ENCODE data around the gene STK4. TPM values are rescaled to one million over a fixed set of nuclear protein-coding genes. Genes with fewer than 3 reads are reported as not detected.

STK4 gene
- total RNA-seq, 4 donors from 2014 or later: 25.4 to 63.9 (median 33.5) TPM

DNA sequence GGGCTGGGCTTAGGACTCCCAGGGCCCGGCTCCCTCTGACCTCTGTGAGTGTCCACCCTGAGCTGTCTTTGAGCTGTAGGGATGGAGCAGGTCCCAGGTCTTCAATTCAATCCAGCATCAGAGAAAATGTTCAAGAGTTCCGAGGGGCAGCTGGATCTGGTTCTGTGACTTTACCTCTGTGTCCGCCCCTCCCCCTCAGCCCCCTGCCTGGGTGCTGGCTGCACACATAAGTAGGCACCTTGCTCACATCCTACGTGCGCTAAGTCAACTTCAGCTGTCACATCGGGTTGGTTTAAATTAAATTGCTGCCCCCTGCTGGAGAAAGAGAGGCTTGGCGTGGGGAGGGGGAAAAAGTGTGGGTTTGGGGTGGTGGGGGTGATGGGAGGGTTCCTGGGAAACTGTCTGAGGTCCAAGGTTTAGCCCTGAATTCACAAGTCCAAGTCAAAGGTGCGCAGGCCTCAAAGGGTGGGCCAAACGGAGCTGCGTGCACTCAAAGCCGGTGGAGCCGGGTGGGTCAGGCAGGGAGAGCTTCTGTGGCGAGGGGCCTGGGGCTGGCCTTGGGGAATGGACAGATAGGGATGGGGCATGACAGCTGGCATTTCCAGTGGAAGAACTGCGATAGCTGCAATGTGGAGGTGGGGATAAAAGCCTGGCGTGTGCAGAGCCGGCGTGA is 145.6 kb downstream of the STK4 start:
- WGBS: 46% methylated on average over 16 of the region's 17 CpGs
- no peak for DNase-seq (ENCODE audit: low spot score in 2 of 2)

DNA sequence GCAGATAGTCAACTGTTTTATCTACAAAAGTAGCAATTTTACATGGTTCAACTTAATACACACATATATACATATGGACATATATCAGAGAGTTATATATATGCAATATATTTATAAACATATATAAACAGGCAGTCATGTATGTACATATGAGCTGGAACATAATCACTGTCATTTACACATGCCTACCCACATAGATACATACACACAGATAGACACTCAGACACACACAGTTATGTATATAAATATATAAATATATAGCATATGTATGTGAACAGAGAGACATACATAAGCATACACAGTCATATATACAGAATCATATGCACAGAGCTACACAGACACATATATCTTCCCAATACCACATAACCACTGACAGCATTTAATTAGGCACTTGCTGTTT is 146.4 kb downstream of the STK4 start:
- Histone ChIP-seq H3K27ac (no peak overlapping the region), H3K4me1 (peaks cover 16% of the 10 kb centered on the region), H3K4me3 (no peak overlapping the region), H3K9me3 (no peaks in the 10 kb centered on the region), H3K27me3 (no peaks in the 10 kb centered on the region), H3K36me3 (no peaks in the 10 kb centered on the region)
- TF ChIP-seq, protein P1, sequence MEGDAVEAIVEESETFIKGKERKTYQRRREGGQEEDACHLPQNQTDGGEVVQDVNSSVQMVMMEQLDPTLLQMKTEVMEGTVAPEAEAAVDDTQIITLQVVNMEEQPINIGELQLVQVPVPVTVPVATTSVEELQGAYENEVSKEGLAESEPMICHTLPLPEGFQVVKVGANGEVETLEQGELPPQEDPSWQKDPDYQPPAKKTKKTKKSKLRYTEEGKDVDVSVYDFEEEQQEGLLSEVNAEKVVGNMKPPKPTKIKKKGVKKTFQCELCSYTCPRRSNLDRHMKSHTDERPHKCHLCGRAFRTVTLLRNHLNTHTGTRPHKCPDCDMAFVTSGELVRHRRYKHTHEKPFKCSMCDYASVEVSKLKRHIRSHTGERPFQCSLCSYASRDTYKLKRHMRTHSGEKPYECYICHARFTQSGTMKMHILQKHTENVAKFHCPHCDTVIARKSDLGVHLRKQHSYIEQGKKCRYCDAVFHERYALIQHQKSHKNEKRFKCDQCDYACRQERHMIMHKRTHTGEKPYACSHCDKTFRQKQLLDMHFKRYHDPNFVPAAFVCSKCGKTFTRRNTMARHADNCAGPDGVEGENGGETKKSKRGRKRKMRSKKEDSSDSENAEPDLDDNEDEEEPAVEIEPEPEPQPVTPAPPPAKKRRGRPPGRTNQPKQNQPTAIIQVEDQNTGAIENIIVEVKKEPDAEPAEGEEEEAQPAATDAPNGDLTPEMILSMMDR (IDR thresholded peaks at IDR 0.05): no peak
- TF ChIP-seq EP300 (IDR thresholded peaks at IDR 0.05) (no peak), POLR2AphosphoS5 (IDR thresholded peaks at IDR 0.05) (no peak), POLR2A (IDR thresholded peaks at IDR 0.05) (no peak)
- DNase-seq (ENCODE audit: low spot score in 2 of 2): no peak

More for the DNA sequence above, 145.6 kb downstream of the STK4 start:
- Histone ChIP-seq H3K4me3 (no peak overlapping the region), H3K36me3 (no peaks in the 10 kb centered on the region), H3K9me3 (no peaks in the 10 kb centered on the region), H3K27me3 (no peaks in the 10 kb centered on the region), H3K4me1 (peaks cover 16% of the 10 kb centered on the region), H3K27ac (no peak overlapping the region)
- TF ChIP-seq, protein P1 (IDR thresholded peaks at IDR 0.05): peak in 1 of 2 donors; percentile 44
- no peak for TF ChIP-seq POLR2AphosphoS5 (IDR thresholded peaks at IDR 0.05)
- no peak for TF ChIP-seq EP300 (IDR thresholded peaks at IDR 0.05)

DNA sequence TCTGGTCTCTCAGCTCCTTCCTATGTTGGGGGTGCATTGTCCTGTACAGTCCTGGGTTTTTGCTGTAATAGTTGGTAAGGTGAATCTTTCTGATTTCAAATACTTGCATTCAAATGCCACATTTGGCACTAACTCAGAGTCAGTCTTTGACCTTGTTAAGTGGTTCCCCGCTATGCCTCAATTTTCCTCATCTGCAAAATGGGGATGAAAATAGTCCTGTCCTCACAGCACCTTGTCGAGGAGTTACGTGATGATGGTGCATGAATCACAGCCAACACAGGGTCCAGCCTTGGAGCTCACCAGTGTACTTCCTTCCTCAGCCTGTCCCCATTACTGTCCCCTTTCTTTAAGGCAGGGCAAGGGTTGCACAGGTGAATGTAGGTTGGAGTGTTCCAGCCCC is 147.6 kb downstream of the STK4 start:
- Histone ChIP-seq H3K27me3 (no peaks in the 10 kb centered on the region), H3K9me3 (no peaks in the 10 kb centered on the region), H3K4me3 (no peak overlapping the region), H3K27ac (peak overlapping the region; percentile 61), H3K4me1 (peaks cover 16% of the 10 kb centered on the region), H3K36me3 (no peaks in the 10 kb centered on the region)
- DNase-seq (ENCODE audit: low spot score in 2 of 2): no peak
- WGBS: 76% methylated on average over 3 of the region's 3 CpGs
- TF ChIP-seq EP300 (IDR thresholded peaks at IDR 0.05) (no peak), POLR2A (IDR thresholded peaks at IDR 0.05) (no peak), POLR2AphosphoS5 (IDR thresholded peaks at IDR 0.05) (no peak)
- TF ChIP-seq, protein P1 (IDR thresholded peaks at IDR 0.05): no peak

DNA sequence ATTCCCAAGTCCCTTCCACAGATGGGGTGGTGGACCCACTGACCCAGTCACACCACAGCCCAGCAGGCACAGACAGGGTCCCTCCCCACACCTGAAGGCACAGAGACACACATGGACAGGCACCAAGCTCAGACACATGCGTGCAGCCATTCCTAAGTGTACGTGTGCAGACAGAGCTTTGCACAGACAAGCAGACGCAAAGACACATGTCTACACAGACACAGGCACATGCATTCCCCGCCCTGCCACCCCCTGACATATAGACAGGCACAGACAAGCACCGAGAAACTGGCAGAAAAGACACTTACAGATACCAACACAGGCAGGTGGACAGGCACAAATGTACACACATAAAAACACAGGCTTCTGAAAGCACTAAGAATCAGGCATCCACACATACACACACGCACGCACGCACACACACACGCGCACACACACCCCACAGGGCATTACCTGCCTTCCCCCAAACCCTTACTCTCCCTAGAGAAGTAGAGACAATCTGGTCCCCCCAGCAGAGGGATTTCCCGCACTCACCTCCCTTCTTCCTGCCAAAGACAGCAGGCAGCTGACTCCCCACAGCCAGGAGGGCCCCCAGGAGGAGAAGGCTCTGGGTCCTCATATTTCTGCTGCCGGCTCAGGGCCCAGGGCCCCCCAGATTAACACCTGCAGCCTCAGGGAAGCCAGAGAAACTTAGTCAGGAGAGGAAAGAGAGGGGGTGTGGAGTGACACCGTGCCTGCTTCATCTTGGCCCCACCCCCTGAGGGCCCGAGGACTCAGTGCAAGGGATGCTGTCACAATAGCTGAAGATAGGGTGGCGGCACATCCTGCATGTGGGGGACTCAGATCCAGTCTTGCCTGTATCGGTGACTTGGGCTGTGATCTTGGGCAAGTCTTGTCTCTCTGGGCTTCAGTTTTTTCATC is 148.4 kb downstream of the STK4 start, which contains the start of gene WFDC5:
Gene WFDC5 (minus strand): TSS at position 710 of the 921 bp plus-strand sequence. CDS start 91 bp downstream, at position 619.
- H3K36me3 ChIP-seq: no peaks in the 10 kb centered on the region
- no peak for DNase-seq (ENCODE audit: low spot score in 2 of 2)
- H3K27ac ChIP-seq: peak within 1 kb of the TSS; percentile 61
- TF ChIP-seq POLR2AphosphoS5 (IDR thresholded peaks at IDR 0.05) (peak in 1 of 3 donors; percentile 27), POLR2A (IDR thresholded peaks at IDR 0.05) (no peak)
- H3K27me3 ChIP-seq: peaks cover 3% of the 10 kb centered on the region
- peaks cover 16% of the 10 kb centered on the region for H3K4me1 ChIP-seq
- WGBS: 44% methylated on average over 11 of the region's 16 CpGs
- no peaks in the 10 kb centered on the region for H3K9me3 ChIP-seq
- H3K4me3 ChIP-seq: peak within 1 kb of the TSS; percentile 23

DNA sequence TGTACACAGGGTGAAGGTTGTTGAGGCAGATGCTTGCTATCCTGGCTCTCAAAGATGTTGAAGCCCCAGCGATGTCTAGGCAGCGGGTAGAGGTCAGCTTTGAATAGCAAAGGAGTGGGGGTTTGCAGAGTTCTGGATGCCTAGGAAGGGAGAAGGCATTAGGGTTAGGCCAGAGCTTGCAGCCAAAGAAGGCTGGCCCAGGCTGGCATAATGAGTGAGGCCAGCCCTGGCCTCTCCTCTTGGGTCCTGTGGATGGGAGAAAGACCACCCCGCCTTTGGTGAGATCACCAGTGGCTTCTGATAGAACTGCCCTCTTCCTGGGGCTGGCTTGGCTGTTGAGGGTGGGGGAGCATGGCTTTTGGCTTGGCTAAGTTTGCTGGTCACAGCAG is 149.1 kb downstream of the STK4 start:
- no peaks in the 10 kb centered on the region for H3K9me3 ChIP-seq
- peaks cover 3% of the 10 kb centered on the region for H3K27me3 ChIP-seq
- H3K4me1 ChIP-seq: peaks cover 16% of the 10 kb centered on the region
- peak overlapping the region; percentile 61 for H3K27ac ChIP-seq
- WGBS: 68% methylated on average over 3 of the region's 3 CpGs
- peak overlapping the region; percentile 23 for H3K4me3 ChIP-seq
- TF ChIP-seq POLR2AphosphoS5 (IDR thresholded peaks at IDR 0.05) (no peak), POLR2A (IDR thresholded peaks at IDR 0.05) (no peak), EP300 (IDR thresholded peaks at IDR 0.05) (no peak)
- TF ChIP-seq, protein P1 (IDR thresholded peaks at IDR 0.05): no peak
- no peaks in the 10 kb centered on the region for H3K36me3 ChIP-seq
- DNase-seq (ENCODE audit: low spot score in 2 of 2): no peak

Measured in suprapubic skin (tissue), 4 donors.